NCI-H2227 treated with DMSO at 0.1 percent for 48 hours (cell line): ENCODE results near the gene HEATR1.
"Not testable (repeated sequence)": the region's sequence is repeated elsewhere in the genome, so short reads cannot be mapped to it uniquely, and the experiment has no call there.

Source experiments
- DNase-seq: peaks from one replicate; lab custom pipeline; 2025; lab: John Stamatoyannopoulos, UW

HEATR1 gene

DNA sequence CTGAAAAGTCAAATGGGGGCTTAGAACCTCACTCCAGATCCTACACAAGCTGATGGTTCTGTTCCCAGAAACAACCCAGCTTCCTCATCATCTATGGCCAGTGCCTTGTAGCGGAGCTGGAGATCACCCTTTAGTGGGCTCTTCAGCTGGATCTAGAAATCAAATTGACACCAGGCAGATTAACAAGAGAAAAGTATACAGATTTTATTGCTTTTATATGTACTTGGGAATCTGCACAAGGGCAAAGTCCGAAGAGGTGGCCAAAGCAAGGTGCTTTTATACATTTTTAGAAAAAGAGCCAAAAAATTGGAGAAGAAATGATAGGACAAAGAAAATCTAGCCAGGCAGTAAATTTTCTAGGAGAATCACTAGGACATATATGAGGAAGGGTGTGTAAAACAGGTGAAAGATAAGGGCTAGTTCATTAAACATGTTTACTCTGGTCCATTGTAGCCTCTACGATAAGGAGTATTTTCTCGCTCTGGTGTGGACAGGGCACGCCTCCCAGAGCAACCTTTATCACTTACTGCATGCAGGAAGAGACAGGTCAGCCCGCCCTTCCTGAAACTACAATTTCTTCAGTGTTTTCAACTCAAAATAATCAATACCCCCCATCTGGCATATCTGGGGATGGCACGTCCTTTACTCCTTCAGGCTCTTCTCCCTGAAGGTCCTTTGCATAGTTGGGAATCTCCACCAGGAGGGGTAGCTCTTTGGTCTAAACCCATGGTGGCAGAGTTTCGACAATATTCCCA lies 94.5 kb downstream of the HEATR1 start:
- DNase-seq = no peak

DNA sequence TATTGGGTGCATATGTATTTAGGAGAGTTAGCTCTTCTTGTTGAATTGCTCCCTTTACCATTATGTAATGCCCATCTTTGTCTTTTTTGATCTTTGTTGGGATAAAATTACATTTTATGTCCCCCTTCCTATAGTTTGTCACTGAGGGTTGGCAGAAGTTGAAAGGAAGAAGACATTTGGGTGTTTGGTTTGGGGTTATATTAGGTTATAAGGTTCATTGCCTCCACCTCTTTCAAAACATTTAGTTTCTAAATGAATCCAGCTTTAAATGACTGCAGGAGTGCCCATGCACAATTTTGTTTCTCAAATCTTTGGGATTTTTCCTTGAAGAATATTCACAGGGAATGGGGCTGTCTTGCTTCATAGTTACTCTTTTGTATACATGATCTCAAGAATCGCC lies 95.1 kb downstream of the HEATR1 start:
- DNase-seq = no peak

DNA sequence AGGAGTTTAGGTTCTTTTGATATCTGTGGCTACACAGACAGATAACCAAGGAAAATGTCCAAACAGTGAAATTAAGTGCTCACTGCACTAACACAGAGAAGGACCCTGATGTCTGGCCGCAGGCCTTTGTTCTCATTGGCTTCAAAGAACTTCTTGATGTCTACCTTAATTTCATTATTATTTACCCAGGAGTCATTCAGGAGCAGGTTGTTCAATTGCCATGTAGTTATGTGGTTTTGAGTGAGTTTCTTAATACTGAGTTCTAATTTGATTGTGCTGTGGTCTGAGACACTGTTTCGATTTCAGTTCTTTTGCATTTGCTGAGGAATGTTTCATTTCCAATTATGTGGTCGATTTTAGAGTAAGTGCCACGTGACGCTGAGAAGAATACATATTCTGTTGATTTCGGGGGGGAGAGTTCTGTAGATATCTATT lies 95.7 kb downstream of the HEATR1 start:
- no peak for DNase-seq

DNA sequence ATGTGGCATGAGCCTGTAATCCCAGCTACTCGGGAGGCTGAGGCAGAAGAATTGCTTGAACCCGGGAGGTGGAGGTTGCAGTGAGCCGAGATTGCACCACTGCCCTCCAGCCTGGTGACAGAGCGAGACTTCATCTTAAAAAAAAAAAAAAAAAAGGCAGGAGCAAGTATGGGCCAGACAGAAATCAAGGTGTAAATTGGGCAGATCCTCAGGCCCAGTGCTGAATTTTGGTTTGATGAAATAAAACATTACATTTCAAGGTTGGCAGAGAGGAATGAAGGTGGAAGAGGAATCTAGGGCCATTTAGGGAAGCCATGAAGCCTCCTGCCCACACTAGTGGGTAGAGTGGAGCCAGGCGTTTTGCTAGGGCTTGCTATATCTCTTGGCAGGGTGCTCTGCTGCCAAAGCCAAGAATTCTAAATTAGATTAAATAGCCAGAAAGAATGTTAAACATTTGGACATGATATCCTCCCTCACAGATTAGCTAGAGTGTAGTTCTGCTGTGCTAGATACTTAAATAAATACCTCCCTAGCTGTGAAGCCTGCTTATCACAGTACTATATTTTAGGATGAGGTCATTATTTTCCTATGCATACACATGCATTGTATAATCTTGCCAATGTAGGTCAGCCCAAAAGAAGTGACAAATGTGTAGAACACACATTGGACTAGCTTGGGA lies 97.2 kb downstream of the HEATR1 start:
- no peak for DNase-seq

DNA sequence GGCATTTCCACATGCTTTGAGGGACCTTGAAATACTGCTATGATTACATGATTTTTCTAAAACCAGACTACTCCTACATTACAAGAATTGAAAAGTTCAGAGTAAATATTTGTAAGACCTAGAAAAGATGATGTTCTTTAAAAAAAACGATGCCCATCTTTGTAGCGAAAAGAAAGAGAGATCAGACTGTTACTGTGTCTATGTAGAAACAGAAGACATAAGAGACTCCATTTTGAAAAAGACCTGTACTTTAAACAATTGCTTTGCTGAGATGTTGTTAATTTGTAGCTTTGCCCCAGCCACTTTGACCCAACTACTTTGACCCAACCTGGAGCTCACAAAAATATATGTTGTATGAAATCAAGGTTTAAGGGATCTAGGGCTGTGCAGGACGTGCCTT lies 100.0 kb downstream of the HEATR1 start:
- DNase-seq = not testable (repeated sequence)

DNA sequence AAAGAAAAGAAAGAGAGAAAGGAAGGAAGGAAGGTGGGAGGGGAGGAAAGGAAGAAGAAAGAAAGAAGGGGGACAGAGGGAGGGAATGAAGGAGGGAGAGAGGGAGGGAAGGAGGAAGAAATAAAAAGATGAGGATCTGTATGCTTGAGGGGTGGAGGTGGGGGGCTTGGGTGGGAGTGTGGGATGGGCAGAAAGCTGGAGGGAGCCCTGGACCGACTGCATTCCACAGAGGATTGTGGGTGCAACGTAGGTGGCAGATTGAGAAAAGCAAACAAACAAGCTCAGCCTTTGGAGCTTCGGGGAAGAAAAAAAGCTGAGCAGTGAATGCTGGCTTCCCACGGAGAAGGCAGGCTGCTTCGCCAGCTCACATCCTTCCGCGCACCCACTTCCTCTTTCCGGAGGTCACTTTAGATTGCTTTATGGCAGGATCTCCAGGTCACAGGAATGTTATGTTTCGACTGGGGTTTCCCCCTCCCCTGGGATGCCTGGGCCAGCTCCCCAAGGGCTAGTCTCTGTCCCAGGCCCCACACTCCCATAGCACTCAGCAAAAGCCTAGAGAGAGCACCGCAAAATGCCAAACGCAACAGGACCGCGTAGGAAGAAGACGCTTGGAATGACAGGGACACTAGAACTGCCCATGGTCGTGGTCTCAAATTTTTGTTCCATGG lies 101.2 kb downstream of the HEATR1 start:
- peak; percentile 27 for DNase-seq

DNA sequence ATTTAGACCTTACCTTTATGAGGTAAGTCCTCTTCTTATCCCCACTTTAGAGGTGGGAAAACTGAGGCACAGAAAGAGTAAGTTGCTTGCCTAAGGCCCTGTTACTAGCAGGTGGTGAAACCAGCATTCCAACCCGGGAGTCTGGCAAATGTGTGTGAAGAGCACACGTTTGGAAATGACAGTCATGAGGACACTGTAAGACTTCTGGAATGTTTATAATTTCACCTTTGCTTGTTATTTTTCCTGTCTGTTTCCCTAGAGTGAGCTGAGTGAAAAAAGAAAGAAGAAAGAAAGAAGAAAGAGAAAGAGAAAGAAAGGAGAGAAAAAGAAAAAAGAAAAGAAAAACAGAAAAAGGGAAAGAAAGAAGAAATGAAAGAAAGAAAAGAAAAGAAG lies 101.7 kb downstream of the HEATR1 start:
- DNase-seq = no peak

DNA sequence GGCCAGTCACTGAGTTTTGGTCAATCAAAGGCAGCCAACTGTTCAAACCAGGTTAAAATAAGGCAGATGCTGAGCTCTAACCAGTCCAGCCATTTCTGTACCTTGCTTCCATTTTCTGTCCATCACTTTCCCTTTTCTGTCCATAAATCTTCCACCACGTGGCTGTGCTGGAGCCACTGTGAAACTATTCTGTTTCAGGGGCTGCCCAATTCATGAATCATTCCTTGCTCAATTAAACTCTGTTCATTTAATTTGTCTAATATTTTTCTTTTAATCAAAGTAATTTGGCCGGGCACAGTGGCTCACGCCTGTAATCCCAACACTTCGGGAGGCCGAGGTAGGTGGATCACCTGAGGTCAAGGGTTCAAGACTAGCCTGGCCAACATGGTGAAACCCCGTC lies 103.2 kb downstream of the HEATR1 start:
- no peak for DNase-seq
